HG03432 (cell line): ENCODE measurements around the gene NAALAD2.
"Not testable (repeated sequence)": the region's sequence is repeated elsewhere in the genome, so short reads cannot be mapped to it uniquely, and the experiment has no call there.

Experiments
- ATAC-seq: cut with Tn5 transposase; IDR thresholded peaks from one replicate; pipeline ENCODE4 v1.9.1; 2021; ENCODE audit warnings: mild to moderate bottlenecking, moderate library complexity; ENCODE audit not compliant: unreplicated experiment

NAALAD2 gene

DNA sequence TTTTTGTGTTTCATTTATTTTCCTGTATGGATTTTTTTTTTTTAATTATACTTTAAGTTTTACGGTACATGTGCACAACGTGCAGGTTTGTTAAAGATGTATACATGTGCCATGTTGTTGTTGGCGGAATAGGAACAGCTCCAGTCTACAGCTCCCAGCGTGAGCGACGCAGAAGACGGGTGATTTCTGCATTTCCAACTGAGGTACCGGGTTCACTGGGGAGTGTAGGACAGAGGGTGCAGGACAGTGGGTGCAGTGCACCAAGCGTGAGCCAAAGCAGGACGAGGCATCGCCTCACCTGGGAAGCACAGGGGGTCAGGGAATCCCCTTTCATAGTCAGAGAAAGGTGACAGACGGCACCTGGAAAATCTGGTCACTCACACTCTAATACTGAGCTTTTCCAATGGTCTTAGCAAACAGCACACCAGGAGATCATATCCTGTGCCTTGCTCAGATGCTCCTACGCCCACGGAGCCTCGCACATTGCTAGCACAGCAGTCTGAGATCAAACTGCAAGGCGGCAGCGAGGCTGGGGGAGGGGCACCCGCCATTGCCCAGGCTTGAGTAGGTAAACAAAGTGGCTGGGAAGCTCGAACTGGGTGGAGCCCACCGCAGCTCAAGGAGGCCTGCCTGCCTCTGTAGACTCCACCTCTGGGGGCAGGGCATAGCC, 105.6 kb downstream of the NAALAD2 start:
- not testable (repeated sequence) for ATAC-seq

DNA sequence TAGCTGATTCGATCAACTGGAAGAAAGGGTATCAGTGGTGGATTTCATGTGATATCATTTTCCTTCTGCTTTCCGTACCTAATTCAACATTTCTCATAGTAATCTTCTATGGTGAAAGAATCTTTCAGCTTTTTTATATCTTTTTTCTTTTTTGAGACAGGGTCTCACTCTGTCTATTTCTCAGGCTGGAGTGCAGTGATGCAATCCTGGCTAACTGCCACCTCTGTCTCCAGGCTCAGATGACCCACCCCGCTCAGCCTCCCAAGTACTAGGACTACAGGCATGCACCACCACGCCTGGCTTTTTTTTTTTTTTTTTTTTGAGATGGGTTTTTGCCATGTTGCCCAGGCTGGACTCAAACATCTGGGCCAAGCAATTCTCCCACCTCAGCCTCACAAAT, 107.0 kb downstream of the NAALAD2 start:
- ATAC-seq, result no peak
